ENCODE measurements around the gene APOBEC3G. TPM values are rescaled to one million over a fixed set of nuclear protein-coding genes. Genes with fewer than 3 reads are reported as not detected.

APOBEC3G gene
- total and polyA plus RNA-seq, 3 experiments from 2014 or later = 158 to 256 (median 165) TPM

Other genes with a start within 250 kb of the APOBEC3G start
- 1 to 10 TPM; 5.9 to 6.3 TPM for gene NPTXR, start 233.2 kb upstream of the APOBEC3G start, total RNA-seq
- 1.0 TPM for gene NPTXR, start 233.2 kb upstream of the APOBEC3G start, polyA plus RNA-seq
- gene CBX6, start 205.1 kb upstream of the APOBEC3G start, total RNA-seq = 100 to 1,000 TPM; 159 to 171 TPM
- gene CBX6, start 205.1 kb upstream of the APOBEC3G start, polyA plus RNA-seq = 10.8 TPM
- not detected for gene APOBEC3A, start 119.7 kb upstream of the APOBEC3G start, total RNA-seq
- gene APOBEC3A, start 119.7 kb upstream of the APOBEC3G start, polyA plus RNA-seq = not detected
- 1 to 10 TPM; 6.7 to 7.3 TPM for gene APOBEC3B, start 94.9 kb upstream of the APOBEC3G start, total RNA-seq
- 0.55 TPM for gene APOBEC3B, start 94.9 kb upstream of the APOBEC3G start, polyA plus RNA-seq
- gene APOBEC3C, start 63.0 kb upstream of the APOBEC3G start, total RNA-seq = 100 to 1,000 TPM; 133 to 138 TPM
- gene APOBEC3C, start 63.0 kb upstream of the APOBEC3G start, polyA plus RNA-seq = 255 TPM
- gene APOBEC3D, start 56.1 kb upstream of the APOBEC3G start, total RNA-seq = 10 to 100 TPM; 40.8 to 41.3 TPM
- gene APOBEC3D, start 56.1 kb upstream of the APOBEC3G start, polyA plus RNA-seq = 20.1 TPM
- 10 to 100 TPM; 28.4 to 30.1 TPM for gene APOBEC3F, start 36.4 kb upstream of the APOBEC3G start, total RNA-seq
- gene APOBEC3F, start 36.4 kb upstream of the APOBEC3G start, polyA plus RNA-seq = 20.5 TPM
- gene APOBEC3H, start 20.0 kb downstream of the APOBEC3G start, total RNA-seq = 10 to 100 TPM; 10.8 to 11.0 TPM
- gene APOBEC3H, start 20.0 kb downstream of the APOBEC3G start, polyA plus RNA-seq = 11.7 TPM
- 10 to 100 TPM; 26.1 to 26.4 TPM for gene CBX7, start 75.4 kb downstream of the APOBEC3G start, total RNA-seq
- 29.7 TPM for gene CBX7, start 75.4 kb downstream of the APOBEC3G start, polyA plus RNA-seq
- 1 to 10 TPM; 2.3 to 3.0 TPM for gene PDGFB, start 167.7 kb downstream of the APOBEC3G start, total RNA-seq
- gene PDGFB, start 167.7 kb downstream of the APOBEC3G start, polyA plus RNA-seq = 18.2 TPM
- gene RPL3, start 242.3 kb downstream of the APOBEC3G start, total RNA-seq = 1,000 to 10,000 TPM; 2,574 to 2,607 TPM
- 3,654 TPM for gene RPL3, start 242.3 kb downstream of the APOBEC3G start, polyA plus RNA-seq